DOHH2 (cell line): ENCODE data around the gene OAT.

Experiments used
- H3F3A ChIP-seq: fragments of 200-600 bp; sonication (generic), shearing (Covaris generic); 2 replicates; pipeline ENCODE4 v1.6.0; 2016; ENCODE audit warnings: antibody characterized with exemption, mild to moderate bottlenecking; ENCODE audit not compliant: control insufficient read depth, insufficient read depth
- H3K27ac ChIP-seq: fragments of 200-600 bp; sonication (generic); 2 replicates; pipeline ENCODE4 v1.5.1; 2014; ENCODE audit warnings: low read depth, mild to moderate bottlenecking, low read length, moderate library complexity
- H3K27me3 ChIP-seq: fragments of 200-600 bp; sonication (generic); 2 replicates; pipeline ENCODE4 v1.6.1; 2014; ENCODE audit warnings: mild to moderate bottlenecking, low read length, mixed read lengths; ENCODE audit not compliant: control insufficient read depth
- H3K36me3 ChIP-seq: fragments of 200-600 bp; sonication (generic); 2 replicates; pipeline ENCODE4 v1.6.1; 2014; ENCODE audit warnings: mild to moderate bottlenecking, low read length, moderate library complexity, mixed read lengths; ENCODE audit not compliant: control insufficient read depth
- H3K4me1 ChIP-seq: fragments of 200-600 bp; sonication (generic); 2 replicates; pipeline ENCODE4 v1.6.1; 2014; ENCODE audit warnings: mild to moderate bottlenecking, low read length, mixed read lengths; ENCODE audit not compliant: control insufficient read depth
- H3K4me2 ChIP-seq: fragments of 200-600 bp; sonication (generic); 2 replicates; pipeline ENCODE4 v1.6.0; 2014; ENCODE audit warnings: mild to moderate bottlenecking, low read length, moderate library complexity
- H3K4me3 ChIP-seq: fragments of 200-600 bp; sonication (generic); 2 replicates; pipeline ENCODE4 v1.5.1; 2014; ENCODE audit warnings: mild to moderate bottlenecking, low read length, mixed read lengths
- H3K79me2 ChIP-seq: fragments of 200-600 bp; sonication (generic); 2 replicates; pipeline ENCODE4 v1.6.1; 2014; ENCODE audit warnings: mild to moderate bottlenecking, low read length, mixed read lengths; ENCODE audit not compliant: control insufficient read depth
- H3K9me2 ChIP-seq: fragments of 200-600 bp; sonication (generic); replicated peaks from 2 replicates; pipeline ENCODE4 v1.6.1; 2014; ENCODE audit warnings: mild to moderate bottlenecking, low read length, mixed read lengths; ENCODE audit not compliant: control insufficient read depth
- H3K9me3 ChIP-seq: fragments of 200-600 bp; sonication (generic); 2 replicates; pipeline ENCODE4 v1.6.1; 2014; ENCODE audit warnings: antibody characterized with exemption, low read length, mixed read lengths; ENCODE audit not compliant: control insufficient read depth, insufficient read depth
- H4K20me1 ChIP-seq: fragments of 200-600 bp; sonication (generic); 2 replicates; pipeline ENCODE4 v1.6.0; 2014; ENCODE audit warnings: low read depth, mild to moderate bottlenecking, antibody characterized with exemption, low read length, moderate library complexity; ENCODE audit not compliant: control insufficient read depth, insufficient read depth
- EZH2phosphoT487 ChIP-seq: fragments of 200-600 bp; sonication (generic); IDR thresholded peaks from 2 replicates; pipeline ENCODE4 v1.6.1; 2017; ENCODE audit warnings: borderline replicate concordance, mild to moderate bottlenecking, antibody characterized with exemption, low read length, moderate library complexity, mixed read lengths
- TF ChIP-seq, protein P1 (sequence below): fragments of 200-600 bp; sonication (generic); IDR thresholded peaks from one replicate; pipeline ENCODE4 v1.5.1; 2014; ENCODE audit warnings: antibody characterized with exemption, mild to moderate bottlenecking, low read depth, low read length; ENCODE audit not compliant: poor library complexity, severe bottlenecking

The OAT gene

DNA sequence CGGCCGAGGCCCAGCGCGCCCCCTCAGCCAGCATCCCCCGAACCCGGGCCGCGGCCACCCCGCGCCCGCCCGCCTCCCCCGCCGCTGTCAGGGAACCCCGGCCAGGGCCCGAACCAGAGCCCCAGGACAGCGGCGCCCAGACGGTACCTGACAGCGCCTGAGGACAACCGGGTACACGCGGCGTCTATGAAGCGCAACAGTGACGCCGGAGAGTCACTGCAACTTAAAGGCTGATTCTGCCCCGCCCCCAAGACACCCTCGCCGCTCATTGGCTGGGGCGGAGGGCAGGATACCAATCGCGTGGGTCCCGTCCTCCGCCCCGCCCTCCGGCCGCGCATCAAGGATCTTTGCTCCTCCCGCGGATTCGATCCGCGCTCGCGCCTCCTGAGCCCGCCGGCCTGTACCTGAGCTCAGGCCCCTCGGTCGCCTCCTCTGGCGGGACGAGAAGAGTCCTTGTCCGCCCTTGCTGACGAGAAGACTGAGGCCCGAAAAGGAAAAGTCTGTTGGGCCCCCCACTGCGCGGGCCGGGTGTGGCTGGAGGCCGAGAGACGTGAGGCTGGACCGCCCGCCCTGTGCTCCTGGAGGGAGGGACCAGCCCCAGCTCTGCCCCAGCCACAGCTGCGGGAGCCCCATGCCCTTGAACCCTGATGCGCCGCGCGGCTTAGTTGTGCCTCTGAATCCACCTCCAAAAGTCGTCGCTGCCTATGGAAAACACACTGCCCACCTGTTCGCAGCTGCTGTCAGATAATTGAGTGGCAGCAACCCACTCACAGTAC is at the start of gene OAT:
TSS of gene OAT (minus strand) at position 198 of the 776 bp plus-strand sequence. CDS start 6,752 bp downstream, outside the sequence.
- Histone ChIP-seq H3K27ac (no peak within 1 kb of the TSS), H3K4me1 (peaks cover 11% of the 10 kb centered on the region), H3K9me2 (no peaks in the 10 kb centered on the region), H3K27me3 (peaks cover 27% of the 10 kb centered on the region), H3K4me2 (peak within 1 kb of the TSS; percentile 65), H3K36me3 (no peaks in the 10 kb centered on the region), H3K79me2 (peaks cover 27% of the 10 kb centered on the region), H3K4me3 (peak within 1 kb of the TSS; percentile 83), H3K9me3 (no peaks in the 10 kb centered on the region), H4K20me1 (no peaks in the 10 kb centered on the region), H3F3A (no peaks in the 10 kb centered on the region; the same call in 1 of the 2 replicates)
- TF ChIP-seq, protein P1, sequence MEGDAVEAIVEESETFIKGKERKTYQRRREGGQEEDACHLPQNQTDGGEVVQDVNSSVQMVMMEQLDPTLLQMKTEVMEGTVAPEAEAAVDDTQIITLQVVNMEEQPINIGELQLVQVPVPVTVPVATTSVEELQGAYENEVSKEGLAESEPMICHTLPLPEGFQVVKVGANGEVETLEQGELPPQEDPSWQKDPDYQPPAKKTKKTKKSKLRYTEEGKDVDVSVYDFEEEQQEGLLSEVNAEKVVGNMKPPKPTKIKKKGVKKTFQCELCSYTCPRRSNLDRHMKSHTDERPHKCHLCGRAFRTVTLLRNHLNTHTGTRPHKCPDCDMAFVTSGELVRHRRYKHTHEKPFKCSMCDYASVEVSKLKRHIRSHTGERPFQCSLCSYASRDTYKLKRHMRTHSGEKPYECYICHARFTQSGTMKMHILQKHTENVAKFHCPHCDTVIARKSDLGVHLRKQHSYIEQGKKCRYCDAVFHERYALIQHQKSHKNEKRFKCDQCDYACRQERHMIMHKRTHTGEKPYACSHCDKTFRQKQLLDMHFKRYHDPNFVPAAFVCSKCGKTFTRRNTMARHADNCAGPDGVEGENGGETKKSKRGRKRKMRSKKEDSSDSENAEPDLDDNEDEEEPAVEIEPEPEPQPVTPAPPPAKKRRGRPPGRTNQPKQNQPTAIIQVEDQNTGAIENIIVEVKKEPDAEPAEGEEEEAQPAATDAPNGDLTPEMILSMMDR, result no peak
- TF ChIP-seq EZH2phosphoT487, result no peak

DNA sequence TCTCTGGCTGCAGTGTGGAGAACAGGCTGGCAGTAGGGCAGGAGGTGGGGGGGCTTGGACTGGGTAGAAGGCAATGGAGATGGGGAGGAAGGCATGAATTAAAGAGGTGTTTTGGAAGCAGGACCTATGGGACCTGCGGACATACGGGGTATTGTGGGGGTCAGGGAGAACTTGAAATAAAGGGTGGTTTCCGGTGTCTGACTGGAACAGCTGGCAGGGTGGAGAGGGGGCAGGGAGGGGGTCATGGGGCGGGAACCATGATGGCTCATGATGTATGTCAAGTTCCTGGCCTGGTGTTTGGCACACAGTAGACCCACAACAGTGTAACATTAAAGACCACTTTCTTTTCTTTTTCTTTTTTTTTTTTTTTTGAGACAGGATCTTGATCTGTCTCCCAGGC is 48.4 kb upstream of the OAT start:
- Histone ChIP-seq H3K4me3 (no peak overlapping the region), H3K27me3 (no peaks in the 10 kb centered on the region), H3K9me3 (no peaks in the 10 kb centered on the region), H3K4me1 (peaks cover 26% of the 10 kb centered on the region), H3K79me2 (no peaks in the 10 kb centered on the region), H4K20me1 (no peaks in the 10 kb centered on the region), H3K9me2 (no peaks in the 10 kb centered on the region), H3K27ac (no peak overlapping the region), H3K4me2 (no peak overlapping the region), H3K36me3 (no peaks in the 10 kb centered on the region), H3F3A (no peaks in the 10 kb centered on the region)
- TF ChIP-seq EZH2phosphoT487, result no peak
- TF ChIP-seq, protein P1, result no peak

DNA sequence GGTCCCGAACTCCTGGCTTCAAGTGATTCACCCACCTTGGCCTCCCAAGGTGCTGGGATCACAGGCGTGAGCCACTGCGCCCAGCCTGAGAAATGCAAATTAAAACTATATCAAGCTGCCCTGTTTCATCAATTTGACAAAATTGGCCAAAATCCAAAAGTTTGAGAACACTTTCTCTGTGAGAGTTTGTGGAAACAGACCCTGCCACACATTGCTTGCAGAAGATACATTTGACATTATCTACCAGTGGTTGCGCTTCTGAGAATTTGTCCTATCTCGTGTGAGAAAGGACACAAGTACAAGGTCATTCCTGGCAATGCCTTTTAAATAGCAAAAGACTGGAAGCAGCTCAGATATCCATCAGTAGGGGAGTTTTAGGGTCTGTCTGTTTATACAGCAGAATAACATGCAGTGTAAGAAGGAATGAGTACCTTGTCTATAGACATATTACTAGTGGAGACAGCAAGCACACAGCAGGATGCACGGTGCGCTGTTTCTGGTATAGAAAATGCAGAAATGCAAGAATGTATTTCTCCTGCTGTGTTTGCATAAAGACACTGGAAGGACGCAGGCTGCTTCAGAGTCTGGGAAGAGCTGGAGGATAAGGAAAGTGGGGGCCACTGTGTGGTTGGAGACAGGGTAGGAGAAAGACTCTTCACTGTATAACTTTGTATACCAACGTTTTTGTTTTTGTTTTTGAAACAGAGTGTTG is 47.2 kb upstream of the OAT start:
- H3K4me2 ChIP-seq, result peak overlapping the region; percentile 55
- H3F3A ChIP-seq, result no peaks in the 10 kb centered on the region
- peaks cover 31% of the 10 kb centered on the region for H3K4me1 ChIP-seq
- no peaks in the 10 kb centered on the region for H3K79me2 ChIP-seq
- H4K20me1 ChIP-seq, result no peaks in the 10 kb centered on the region
- H3K27me3 ChIP-seq, result no peaks in the 10 kb centered on the region
- no peaks in the 10 kb centered on the region for H3K9me3 ChIP-seq
- no peaks in the 10 kb centered on the region for H3K9me2 ChIP-seq
- peak overlapping the region; percentile 44 for H3K4me3 ChIP-seq
- no peak for TF ChIP-seq EZH2phosphoT487
- TF ChIP-seq, protein P1, result no peak
- no peak overlapping the region for H3K27ac ChIP-seq
- H3K36me3 ChIP-seq, result no peaks in the 10 kb centered on the region
